Mucosa of descending colon (tissue), 3 donors: ENCODE results near the gene PCNP. TPM values are rescaled to one million over a fixed set of nuclear protein-coding genes. Genes with fewer than 3 reads are reported as not detected.

ENCODE experiments used
- ATAC-seq: fragments of 200-7000 bp; cut with Tn5 transposase; one replicate; pipeline ENCODE4 v1.9.1; 2020; ENCODE audit warnings: mild to moderate bottlenecking, moderate library complexity
- DNase-seq, 3 donors: peaks; one replicate each; pipeline ENCODE4 v3.0.0-alpha.2; 2020
- H3K36me3 ChIP-seq: fragments of 200-600 bp; one replicate; pipeline ENCODE4 v1.8.0; 2021; ENCODE audit warnings: low read depth, mild to moderate bottlenecking
- H3K4me1 ChIP-seq: fragments of 200-600 bp; one replicate; pipeline ENCODE4 v1.8.0; 2021; ENCODE audit warnings: low read depth, mild to moderate bottlenecking
- H3K4me3 ChIP-seq: fragments of 200-600 bp; one replicate; pipeline ENCODE4 v1.8.0; 2021; ENCODE audit warnings: mild to moderate bottlenecking
- H3K9me3 ChIP-seq: fragments of 200-600 bp; one replicate; pipeline ENCODE4 v1.8.0; 2021; ENCODE audit warnings: mild to moderate bottlenecking
- CTCF ChIP-seq: fragments of 200-600 bp; IDR thresholded peaks from one replicate; pipeline ENCODE4 v1.8.0; 2022; ENCODE audit warnings: antibody characterized with exemption, mild to moderate bottlenecking
- intact Hi-C, 2 donors: fragments of 100-400 bp; cut with DNase I in 1 of 2; cut with micrococcal nuclease in 1 of 2; formaldehyde crosslinking; loops; one replicate each; pipeline versions ENCODE4 v1.11.0 to v1.11.1; 2022; cut with DNase I, micrococcal nuclease
- long read RNA-seq, 2 donors: library from polyadenylated mRNA; unstranded; transcript quantifications; one replicate each; pipeline ENCODE4 v2.0.0, GENCODE V29; 2019 to 2021
- total RNA-seq, 3 donors: library from RNA; stranded (reverse); fragmentation: NEBNext Ultra II Directional in 2 of 3; extraction: Animal tissue kit (Norgen Biotek cat#: 25700) in 2 of 3; gene quantifications; one replicate each; pipeline versions ENCODE4 v1.2.1 to v1.2.4, GENCODE V29; 2021 to 2023
- donor health status: DM: no; HTN: no; CAD: no; lungs with moderate emphysema.
- donor health status: DM: no; HTN: no; CAD: no.
- donor health status: DM: no; HTN: yes; CAD: no.

PCNP gene
- 100 to 1,000 TPM in 1 of 3 donors, 10 to 100 TPM in 2; 78.0 to 168 (median 94.3) TPM for total RNA-seq
- long read RNA-seq, donor 1, transcript PCNP-202 (5 exons, 2,165 nt): minor isoform, 68 of 224 reads
- long read RNA-seq, donor 1, transcript PCNP-207 (5 exons, 786 nt): minor isoform, 7 of 224 reads
- long read RNA-seq, donor 1, transcript PCNP-201 (5 exons, 2,342 nt): major isoform, 100 of 224 reads
- long read RNA-seq, donor 1, transcript PCNP-204 (4 exons, 2,028 nt): minor isoform, 19 of 224 reads
- long read RNA-seq, donor 1, partial matches to known transcripts: 2 of 224 reads
- long read RNA-seq, donor 1, other reads (novel, unspliced or antisense): 26 of 224 reads
- long read RNA-seq, donor 2, transcript PCNP-202 (5 exons, 2,165 nt): minor isoform, 14 of 59 reads
- long read RNA-seq, donor 2, transcript PCNP-201 (5 exons, 2,342 nt): major isoform, 29 of 59 reads
- long read RNA-seq, donor 2, partial matches to known transcripts: 1 of 59 reads
- long read RNA-seq, donor 2, other reads (novel, unspliced or antisense): 11 of 59 reads

- Histone ChIP-seq H3K9me3 (no peaks in the 10 kb centered on the region), H3K36me3 (peaks cover 8% of the 10 kb centered on the region), H3K4me1 (peaks cover 19% of the 10 kb centered on the region), H3K4me3 (peak within 1 kb of the TSS; percentile 95)
- intact Hi-C loops: loop anchor here in 1 of 2 donors (10.0 kb wide), 1 partner anchor 101 kb away; the partner anchor contains the start of gene ZBTB11
- ATAC-seq (peak; percentile 96), DNase-seq (peak; percentile 99 to 100 (median 99))
- TF ChIP-seq CTCF: peak; percentile 78
These were observed at the start of gene PCNP for GRCh38 chr3:101573449-101574387. Gene PCNP, plus strand, starts transcription at chr3:101574180. Its CDS starts 36 bp downstream, at chr3:101574216.

GRCh38 chr3:101527441-101527840, 46.5 kb upstream of the PCNP start:
- H3K9me3 ChIP-seq: no peaks in the 10 kb centered on the region
- intact Hi-C loops: no loop called here
- no peaks in the 10 kb centered on the region for H3K36me3 ChIP-seq
- no peak overlapping the region for H3K4me3 ChIP-seq
- DNase-seq (no peak), ATAC-seq (no peak)
- no peaks in the 10 kb centered on the region for H3K4me1 ChIP-seq
- no peak for TF ChIP-seq CTCF

- H3K4me1 ChIP-seq: no peaks in the 10 kb centered on the region
- no peak for ATAC-seq
- H3K9me3 ChIP-seq: no peaks in the 10 kb centered on the region
- H3K36me3 ChIP-seq: no peaks in the 10 kb centered on the region
- no peak overlapping the region for H3K4me3 ChIP-seq
- intact Hi-C loops: no loop called here
- no peak for TF ChIP-seq CTCF
- no peak for DNase-seq
These were observed 46.1 kb upstream of the PCNP start for GRCh38 chr3:101527906-101528305.

- H3K4me3 ChIP-seq: no peak overlapping the region
- intact Hi-C loops: no loop called here
- H3K36me3 ChIP-seq: no peaks in the 10 kb centered on the region
- DNase-seq: no peak
- TF ChIP-seq CTCF: no peak
- no peaks in the 10 kb centered on the region for H3K4me1 ChIP-seq
- no peaks in the 10 kb centered on the region for H3K9me3 ChIP-seq
- ATAC-seq: no peak
These were observed 43.9 kb upstream of the PCNP start for GRCh38 chr3:101529816-101530685.

- no peak for ATAC-seq
- Histone ChIP-seq H3K9me3 (no peaks in the 10 kb centered on the region), H3K36me3 (no peaks in the 10 kb centered on the region), H3K4me3 (no peak overlapping the region), H3K4me1 (no peaks in the 10 kb centered on the region)
- TF ChIP-seq CTCF: no peak
- no peak for DNase-seq
- intact Hi-C loops: no loop called here
These were observed 43.3 kb upstream of the PCNP start for GRCh38 chr3:101530686-101531047.
